HG03045 (cell line): ENCODE data around the gene TPRG1.

Experiments
- ATAC-seq: cut with Tn5 transposase; IDR thresholded peaks from one replicate; pipeline ENCODE4 v1.9.1; 2021; ENCODE audit warnings: mild to moderate bottlenecking, moderate library complexity; ENCODE audit not compliant: unreplicated experiment

TPRG1 gene

GRCh38 chr3:189349772-189350171, 178.0 kb downstream of the TPRG1 start:
- ATAC-seq: no peak

- no peak for ATAC-seq
Measured at GRCh38 chr3:189353318-189353965, 181.7 kb downstream of the TPRG1 start.

GRCh38 chr3:189353988-189354889, 182.5 kb downstream of the TPRG1 start:
- ATAC-seq: no peak

- ATAC-seq: no peak
Measured at GRCh38 chr3:189355115-189355480, 183.3 kb downstream of the TPRG1 start.

GRCh38 chr3:189355481-189356201, 183.9 kb downstream of the TPRG1 start:
- no peak for ATAC-seq

DNA sequence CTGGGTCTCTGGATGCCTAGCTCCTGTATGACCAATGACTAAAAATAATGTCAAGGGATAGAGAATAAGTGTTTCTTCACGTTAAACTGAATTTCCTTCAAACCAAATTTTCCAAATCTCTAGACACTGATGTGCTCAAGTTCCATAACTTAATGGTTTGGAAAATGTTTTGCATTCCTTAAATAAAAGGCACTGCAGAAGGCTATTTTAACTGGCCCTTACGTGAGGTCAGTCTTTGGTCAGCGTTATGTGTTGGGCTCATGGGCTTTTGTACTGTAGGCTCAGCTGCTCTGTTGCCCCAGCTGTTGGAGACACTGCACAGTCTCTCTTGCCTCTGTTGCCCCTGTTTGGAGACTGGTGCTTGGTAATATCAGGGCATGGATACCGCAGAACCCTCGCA, 188.5 kb downstream of the TPRG1 start:
- ATAC-seq: no peak

DNA sequence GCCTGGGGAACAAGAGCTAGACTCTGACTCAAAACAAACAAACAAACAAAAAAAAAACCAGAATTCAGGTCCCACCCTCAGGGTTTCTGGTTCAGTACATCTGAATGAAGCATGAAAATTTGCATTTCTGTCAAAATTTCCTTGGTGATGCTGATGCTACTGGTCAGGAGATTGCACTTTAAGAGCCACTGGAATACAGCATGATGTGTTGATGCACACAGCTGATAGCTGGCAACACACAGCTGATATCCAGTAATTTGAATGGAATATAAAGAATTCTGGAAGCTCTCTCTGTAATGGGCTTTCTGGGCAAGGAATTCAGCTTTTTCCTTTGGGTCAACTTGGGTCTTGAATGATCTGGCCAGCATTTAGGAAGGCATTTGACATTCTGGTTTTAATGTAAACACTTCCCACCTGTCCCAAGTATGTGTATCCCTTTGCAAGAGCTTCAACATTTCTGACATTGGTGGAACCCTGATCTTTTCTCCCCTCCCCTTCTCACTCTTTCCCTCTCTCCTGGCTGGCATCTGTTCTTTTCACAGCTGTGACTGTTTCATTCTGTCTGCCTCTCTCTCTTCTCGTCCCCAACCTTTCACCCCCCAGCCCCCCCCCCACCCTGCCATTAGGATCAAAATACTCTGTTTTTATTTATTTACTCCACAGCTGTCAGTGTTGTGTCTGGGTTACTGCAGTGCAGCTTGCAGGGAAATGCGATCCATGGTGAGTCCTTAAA, 189.5 kb downstream of the TPRG1 start:
- ATAC-seq: no peak

- no peak for ATAC-seq
Measured at GRCh38 chr3:189363590-189364255, 192.0 kb downstream of the TPRG1 start.

DNA sequence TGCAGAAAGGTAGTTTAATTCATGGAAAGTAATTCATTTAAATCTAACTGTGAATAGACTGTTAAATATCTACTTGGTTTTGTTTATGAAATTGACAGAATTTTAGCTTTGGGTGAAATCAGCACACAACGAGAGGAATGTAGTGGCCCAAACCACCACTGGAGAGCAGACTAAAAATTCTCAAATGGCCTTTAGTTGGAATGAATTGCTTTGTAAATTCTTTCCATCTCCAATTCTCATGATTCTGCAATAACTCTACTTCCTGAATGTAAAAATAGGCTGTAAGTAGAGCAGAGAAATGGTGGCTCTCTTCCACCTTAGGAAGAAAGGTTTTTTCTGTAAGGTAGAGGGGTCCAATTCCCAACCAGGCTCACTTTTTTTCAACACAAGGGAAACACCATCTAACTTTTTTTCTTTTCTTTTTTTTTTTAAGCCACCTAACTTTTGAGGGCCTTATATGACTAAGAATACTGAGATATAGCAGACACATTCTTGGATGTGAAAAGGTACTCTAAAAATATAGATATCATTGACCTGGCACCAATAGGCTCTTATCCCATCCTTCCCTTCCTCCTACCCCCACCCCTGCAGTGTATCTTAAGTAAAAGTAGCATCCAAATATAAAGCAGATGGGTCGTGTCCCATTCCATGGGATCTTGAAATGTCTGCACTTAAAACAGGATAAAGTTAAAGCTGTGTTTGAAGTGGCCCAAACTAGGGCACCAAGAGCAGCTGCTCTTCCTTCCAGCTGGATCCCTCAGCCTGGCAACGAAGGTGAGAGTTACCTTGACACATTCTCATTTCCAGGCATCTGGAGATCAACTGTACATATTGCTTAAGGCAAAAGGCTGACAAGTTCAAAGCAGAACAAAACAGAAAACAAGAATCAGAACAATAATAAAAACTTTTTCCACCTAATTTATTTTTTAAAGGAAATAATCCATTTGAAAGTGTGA, 194.1 kb downstream of the TPRG1 start:
- ATAC-seq: no peak

DNA sequence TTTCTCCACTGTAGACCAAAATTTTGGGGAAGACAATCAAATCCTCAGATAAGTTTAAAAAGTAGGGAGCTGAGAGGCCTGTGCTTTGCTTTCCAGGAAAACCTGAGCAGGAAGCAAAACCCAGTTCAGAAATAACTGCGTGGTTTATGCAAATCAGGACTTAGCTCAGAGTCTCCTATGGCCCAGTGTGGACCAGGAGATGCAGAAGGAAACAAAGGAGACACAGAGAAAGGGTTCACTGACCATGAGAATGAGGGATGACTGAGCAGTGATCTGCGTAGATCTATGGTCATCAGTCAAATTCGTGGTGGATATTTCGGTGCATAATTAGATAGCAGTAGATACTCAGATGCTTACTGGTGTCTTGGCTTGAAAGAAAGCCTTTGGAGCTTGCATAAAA, 196.6 kb downstream of the TPRG1 start:
- ATAC-seq: no peak

DNA sequence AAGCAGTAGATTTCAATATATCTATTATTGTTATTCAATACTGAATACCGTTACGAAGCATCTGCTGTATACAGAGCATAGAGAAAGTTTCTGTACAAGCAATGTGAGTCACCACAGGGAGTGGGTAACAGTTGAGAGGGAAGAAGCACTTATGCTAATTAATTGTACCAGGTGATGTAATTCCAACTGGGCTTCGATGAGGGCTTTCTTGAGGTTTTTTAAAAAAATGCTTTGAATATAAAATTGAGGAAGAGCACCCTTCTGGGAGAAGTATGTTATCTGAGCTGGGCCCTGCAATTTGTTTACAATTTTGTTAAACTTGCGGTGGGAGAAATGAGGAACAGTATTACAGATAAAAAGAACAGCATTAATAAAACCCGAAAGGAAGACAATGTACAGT, 197.9 kb downstream of the TPRG1 start:
- no peak for ATAC-seq

DNA sequence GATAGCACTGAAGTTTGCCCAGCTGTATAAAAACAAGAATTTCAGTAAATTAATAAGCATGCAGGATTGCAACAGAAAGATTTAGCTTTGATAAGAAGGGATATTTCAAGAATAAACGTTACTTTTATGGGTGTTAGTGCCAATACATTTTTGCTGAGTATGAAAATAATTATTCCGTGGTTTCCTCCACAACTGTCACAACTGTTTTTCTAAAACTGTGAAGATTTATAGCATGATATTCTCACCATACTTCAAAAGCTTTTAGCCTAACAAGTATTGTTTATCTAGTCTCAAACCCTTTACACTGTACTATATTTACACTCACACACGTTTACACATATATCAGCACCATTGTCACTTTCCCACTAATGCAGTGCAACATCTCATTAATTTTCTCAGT, 200.5 kb downstream of the TPRG1 start:
- no peak for ATAC-seq
